KMS-11 (cell line): Measurements from ENCODE around the gene SMURF1.

Experiments used
- H2AFZ ChIP-seq: fragments of 200-600 bp; sonication (generic); 2 replicates; pipeline ENCODE4 v1.6.1; 2016; ENCODE audit warnings: antibody characterized with exemption, mixed run types, low read depth
- H3K27ac ChIP-seq: fragments of 200-600 bp; sonication (generic); 2 replicates; pipeline ENCODE4 v1.6.1; 2016; ENCODE audit warnings: mild to moderate bottlenecking, mixed run types
- H3K27me3 ChIP-seq: fragments of 200-600 bp; sonication (generic); 2 replicates; pipeline ENCODE4 v1.6.1; 2017; ENCODE audit warnings: mild to moderate bottlenecking, low read depth, mixed run types, moderate library complexity; ENCODE audit not compliant: insufficient read depth
- H3K36me3 ChIP-seq: fragments of 200-600 bp; sonication (generic); 2 replicates; pipeline ENCODE4 v1.6.1; 2017; ENCODE audit warnings: mild to moderate bottlenecking, mixed run types; ENCODE audit not compliant: insufficient read depth
- H3K4me1 ChIP-seq: fragments of 200-600 bp; sonication (generic); 2 replicates; pipeline ENCODE4 v1.6.1; 2016; ENCODE audit warnings: mild to moderate bottlenecking, low read depth, mixed run types; ENCODE audit not compliant: poor library complexity, severe bottlenecking
- H3K4me2 ChIP-seq: fragments of 200-600 bp; sonication (generic); 2 replicates; pipeline ENCODE4 v1.7.0; 2016; ENCODE audit warnings: mild to moderate bottlenecking, mixed run types
- H3K4me3 ChIP-seq: fragments of 200-600 bp; sonication (generic); IDR thresholded peaks from 2 replicates; pipeline ENCODE4 v1.6.1; 2017; ENCODE audit warnings: low read depth, low read length, mixed read lengths; ENCODE audit not compliant: insufficient read depth
- H3K79me2 ChIP-seq: fragments of 200-600 bp; sonication (generic); 2 replicates; pipeline ENCODE4 v1.6.1; 2016; ENCODE audit warnings: low read depth, mixed run types; ENCODE audit not compliant: insufficient read depth
- H3K9ac ChIP-seq: fragments of 200-600 bp; sonication (generic); 2 replicates; pipeline ENCODE4 v1.6.1; 2016; ENCODE audit warnings: mild to moderate bottlenecking, mixed run types
- H4K20me1 ChIP-seq: fragments of 200-600 bp; sonication (generic); 2 replicates; pipeline ENCODE4 v1.6.1; 2016; ENCODE audit warnings: mild to moderate bottlenecking, mixed run types; ENCODE audit not compliant: insufficient read depth
- TF ChIP-seq, protein P1 (sequence below): fragments of 200-600 bp; sonication (generic); conservative IDR thresholded peaks from 2 replicates; pipeline ENCODE4 v1.6.1; 2017; ENCODE audit warnings: low read depth, mild to moderate bottlenecking, antibody characterized with exemption, low read length, moderate library complexity, mixed read lengths

Gene SMURF1

GRCh38 chr7:99032928-99033327 is 111.0 kb downstream of the SMURF1 start:
- Histone ChIP-seq H3K9ac (no peak overlapping the region), H3K4me2 (no peak overlapping the region), H3K79me2 (no peaks in the 10 kb centered on the region), H3K27ac (no peak overlapping the region), H3K4me3 (no peak overlapping the region), H3K36me3 (peaks cover 18% of the 10 kb centered on the region; the same call in 1 of the 2 replicates), H4K20me1 (no peaks in the 10 kb centered on the region), H2AFZ (no peak overlapping the region), H3K4me1 (no peaks in the 10 kb centered on the region), H3K27me3 (no peaks in the 10 kb centered on the region)
- TF ChIP-seq, protein P1, sequence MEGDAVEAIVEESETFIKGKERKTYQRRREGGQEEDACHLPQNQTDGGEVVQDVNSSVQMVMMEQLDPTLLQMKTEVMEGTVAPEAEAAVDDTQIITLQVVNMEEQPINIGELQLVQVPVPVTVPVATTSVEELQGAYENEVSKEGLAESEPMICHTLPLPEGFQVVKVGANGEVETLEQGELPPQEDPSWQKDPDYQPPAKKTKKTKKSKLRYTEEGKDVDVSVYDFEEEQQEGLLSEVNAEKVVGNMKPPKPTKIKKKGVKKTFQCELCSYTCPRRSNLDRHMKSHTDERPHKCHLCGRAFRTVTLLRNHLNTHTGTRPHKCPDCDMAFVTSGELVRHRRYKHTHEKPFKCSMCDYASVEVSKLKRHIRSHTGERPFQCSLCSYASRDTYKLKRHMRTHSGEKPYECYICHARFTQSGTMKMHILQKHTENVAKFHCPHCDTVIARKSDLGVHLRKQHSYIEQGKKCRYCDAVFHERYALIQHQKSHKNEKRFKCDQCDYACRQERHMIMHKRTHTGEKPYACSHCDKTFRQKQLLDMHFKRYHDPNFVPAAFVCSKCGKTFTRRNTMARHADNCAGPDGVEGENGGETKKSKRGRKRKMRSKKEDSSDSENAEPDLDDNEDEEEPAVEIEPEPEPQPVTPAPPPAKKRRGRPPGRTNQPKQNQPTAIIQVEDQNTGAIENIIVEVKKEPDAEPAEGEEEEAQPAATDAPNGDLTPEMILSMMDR: no peak

GRCh38 chr7:99031496-99031895 is 112.4 kb downstream of the SMURF1 start:
- H3K4me1 ChIP-seq: no peaks in the 10 kb centered on the region
- no peak overlapping the region for H2AFZ ChIP-seq
- no peak overlapping the region for H3K9ac ChIP-seq
- no peak overlapping the region for H3K4me2 ChIP-seq
- TF ChIP-seq, protein P1: no peak
- H4K20me1 ChIP-seq: no peaks in the 10 kb centered on the region
- H3K36me3 ChIP-seq: peaks cover 18% of the 10 kb centered on the region; the same call in 1 of the 2 replicates
- no peak overlapping the region for H3K4me3 ChIP-seq
- no peaks in the 10 kb centered on the region for H3K27me3 ChIP-seq
- H3K79me2 ChIP-seq: no peaks in the 10 kb centered on the region
- no peak overlapping the region for H3K27ac ChIP-seq

DNA sequence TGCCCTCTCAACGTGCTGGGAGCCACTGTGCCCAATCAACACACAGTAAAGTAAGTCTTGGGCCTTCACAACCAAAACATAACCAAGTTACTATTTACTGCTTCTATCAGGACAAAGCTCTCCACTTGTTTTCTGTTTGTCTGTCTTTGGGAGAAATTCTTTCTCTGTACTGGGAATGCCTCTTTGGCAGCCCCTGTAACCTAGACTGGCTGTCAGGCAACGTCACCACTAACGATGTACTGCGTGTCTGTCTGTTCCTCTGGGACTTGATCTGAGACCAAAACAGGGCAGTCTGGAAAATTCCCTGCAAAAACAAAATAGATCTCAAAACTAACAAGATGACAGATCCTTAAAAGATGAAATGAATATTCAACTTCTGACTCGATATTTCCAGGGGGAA is 113.0 kb downstream of the SMURF1 start:
- Histone ChIP-seq H3K4me2 (no peak overlapping the region), H3K36me3 (peaks cover 16% of the 10 kb centered on the region; the same call in 1 of the 2 replicates), H3K27me3 (no peaks in the 10 kb centered on the region), H3K79me2 (no peaks in the 10 kb centered on the region), H3K4me1 (no peaks in the 10 kb centered on the region), H4K20me1 (no peaks in the 10 kb centered on the region), H2AFZ (no peak overlapping the region), H3K4me3 (no peak overlapping the region), H3K27ac (no peak overlapping the region), H3K9ac (no peak overlapping the region)
- TF ChIP-seq, protein P1: no peak

DNA sequence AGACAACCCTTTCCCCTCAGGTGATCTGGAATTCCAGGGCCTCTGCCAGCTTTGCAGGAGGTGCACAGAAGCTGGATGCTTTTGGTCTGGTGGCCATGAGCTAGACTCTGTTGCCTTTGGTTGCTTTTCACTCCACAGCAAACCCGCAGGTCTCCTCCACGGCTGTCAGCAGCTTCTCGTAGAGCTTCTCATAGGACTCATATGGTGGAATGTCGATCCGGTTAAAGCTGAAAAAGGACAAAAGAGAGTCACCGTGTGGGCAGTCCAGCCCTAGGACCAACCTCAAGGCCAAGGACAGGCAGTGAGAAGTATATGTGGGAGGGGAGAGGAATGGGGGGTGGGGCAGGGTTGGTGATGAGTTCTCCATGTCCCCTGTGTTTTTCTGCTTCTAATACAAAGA is 113.5 kb downstream of the SMURF1 start:
- TF ChIP-seq, protein P1: no peak
- Histone ChIP-seq H3K27ac (no peak overlapping the region), H4K20me1 (no peaks in the 10 kb centered on the region), H3K79me2 (no peaks in the 10 kb centered on the region), H3K27me3 (no peaks in the 10 kb centered on the region), H3K4me2 (no peak overlapping the region), H3K9ac (no peak overlapping the region), H3K4me1 (no peaks in the 10 kb centered on the region), H2AFZ (no peak overlapping the region), H3K4me3 (no peak overlapping the region), H3K36me3 (peaks cover 12% of the 10 kb centered on the region; the same call in 1 of the 2 replicates)
